GM12891 (cell line): Measurements from ENCODE around the gene PMFBP1.

Source experiments
- PAX5 ChIP-seq: IDR thresholded peaks from 2 replicates; pipeline ENCODE4 v1.6.1; 2011; ENCODE audit warnings: low read length, moderate library complexity, mild to moderate bottlenecking; ENCODE audit not compliant: insufficient read depth, severe bottlenecking
- POLR2A ChIP-seq: IDR thresholded peaks from 2 replicates; pipeline ENCODE4 v1.6.1; 2011; ENCODE audit warnings: low read depth, low read length, control low read depth
- POLR2AphosphoS5 ChIP-seq: IDR thresholded peaks from 2 replicates; pipeline ENCODE4 v1.6.1; 2011; ENCODE audit warnings: low read depth, low read length, control low read depth
- POU2F2 ChIP-seq: IDR thresholded peaks from 2 replicates; pipeline ENCODE4 v1.6.1; 2011; ENCODE audit warnings: low read depth, mild to moderate bottlenecking, control low read depth, low read length, moderate library complexity
- SPI1 ChIP-seq: IDR thresholded peaks from 2 replicates; pipeline ENCODE4 v1.6.1; 2011; ENCODE audit warnings: low read depth, low read length, control low read depth

GRCh38 chr16:72112906-72113615, 58.9 kb downstream of the PMFBP1 start:
- TF ChIP-seq POLR2A = 0 out of 2 replicates have a peak, but pooled peaks have one; percentile 28
- no peak for TF ChIP-seq POLR2AphosphoS5
- no peak for TF ChIP-seq POU2F2
- TF ChIP-seq PAX5 = no peak
- TF ChIP-seq SPI1 = no peak
